ENCODE measurements around the gene PSMD3. TPM values are rescaled to one million over a fixed set of nuclear protein-coding genes. Genes with fewer than 3 reads are reported as not detected.

PSMD3 gene
- total and polyA plus RNA-seq, 9 of the 15 experiments (the other 6 are each of a cell fraction or from before 2014, with no cell fraction given): 2.0 to 251 (median 135) TPM

DNA sequence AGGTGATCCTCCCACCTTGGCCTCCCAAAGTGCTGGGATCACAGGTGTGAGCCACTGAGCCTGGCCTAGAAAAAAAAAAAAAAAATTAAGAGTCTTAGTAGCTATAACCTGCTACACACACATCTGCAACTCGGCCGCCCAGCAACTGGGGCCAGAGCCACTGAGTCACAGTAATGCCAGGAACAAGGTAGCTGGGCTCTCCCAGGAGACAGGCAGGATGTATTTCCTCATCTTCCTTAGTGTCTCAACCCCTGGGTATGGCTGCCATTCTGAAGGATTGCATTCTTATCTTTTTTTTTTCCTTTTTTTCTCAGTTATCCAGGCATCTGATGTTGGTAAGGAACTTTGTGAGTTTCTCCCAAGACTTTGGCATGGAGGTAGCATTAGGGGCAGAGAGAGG is 7.1 kb upstream of the PSMD3 start:
- H3K79me2 ChIP-seq (ENCODE audit: control insufficient read depth, insufficient read depth, low read length): no peaks in the 10 kb centered on the region
- intact Hi-C loops (cut with micrococcal nuclease) (no loop called here), in situ Hi-C loops (cut with MboI) (no loop called here)
- H3K9me1 ChIP-seq (ENCODE audit: control insufficient read depth, insufficient read depth, low read length): no peaks in the 10 kb centered on the region
- H3K4me1 ChIP-seq (replicated peaks in 1 of 2; ENCODE audit: control insufficient read depth in 2 of 2, insufficient read depth in 2 of 2, low read length in 2 of 2): peaks cover 17 to 19% of the 10 kb centered on the region in 2 experiments
- H3K9ac ChIP-seq (ENCODE audit: insufficient read depth in 1 of 2, low read depth in 2 of 2, low read length in 2 of 2): no peak overlapping the region
- no peaks in the 10 kb centered on the region for H4K20me1 ChIP-seq (replicated peaks; ENCODE audit: control insufficient read depth, insufficient read depth, low read length)
- no peak overlapping the region for H3K27ac ChIP-seq (ENCODE audit: extremely low read depth, low read depth, low read length)
- no peak overlapping the region for H3K4me3 ChIP-seq
- no peaks in the 10 kb centered on the region for H3K36me3 ChIP-seq (ENCODE audit: control insufficient read depth, insufficient read depth, low read length)
- ATAC-seq (no peak), DNase-seq (ENCODE audit: extremely low read depth in 1 of 4, low spot score in 3 of 4) (no peak), FAIRE-seq (no peak)
- H3K4me2 ChIP-seq (ENCODE audit: insufficient read depth, low read length): no peak overlapping the region
- TF ChIP-seq RFX5 (IDR thresholded peaks at IDR 0.05; ENCODE audit: low read depth, low read length) (no peak), TBL1XR1 (IDR thresholded peaks at IDR 0.05; ENCODE audit: low read length in 2 of 2) (no peak), FOXA1 (IDR thresholded peaks at IDR 0.05; ENCODE audit: borderline replicate concordance) (no peak), POU5F1 (IDR thresholded peaks at IDR 0.05; ENCODE audit: borderline replicate concordance, low read depth, low read length, partially characterized antibody) (no peak), NFE2 (IDR thresholded peaks at IDR 0.05; ENCODE audit: low read depth) (no peak), ZFP30 (CRISPR knock-in tag; IDR thresholded peaks at IDR 0.05; ENCODE audit: borderline replicate concordance) (no peak), SNRNP70 (optimal IDR thresholded peaks at IDR 0.05; ENCODE audit: low read depth, low read length) (no peak), KLF16 (IDR thresholded peaks at IDR 0.05) (no peak), EHMT2 (IDR thresholded peaks at IDR 0.05) (no peak), HDAC2 (IDR thresholded peaks at IDR 0.05) (no peak), ZFP1 (CRISPR knock-in tag; IDR thresholded peaks at IDR 0.05) (no peak), BRD9 (IDR thresholded peaks at IDR 0.05; ENCODE audit: low read depth, partially characterized antibody) (no peak)
- TF ChIP-seq, protein P1, sequence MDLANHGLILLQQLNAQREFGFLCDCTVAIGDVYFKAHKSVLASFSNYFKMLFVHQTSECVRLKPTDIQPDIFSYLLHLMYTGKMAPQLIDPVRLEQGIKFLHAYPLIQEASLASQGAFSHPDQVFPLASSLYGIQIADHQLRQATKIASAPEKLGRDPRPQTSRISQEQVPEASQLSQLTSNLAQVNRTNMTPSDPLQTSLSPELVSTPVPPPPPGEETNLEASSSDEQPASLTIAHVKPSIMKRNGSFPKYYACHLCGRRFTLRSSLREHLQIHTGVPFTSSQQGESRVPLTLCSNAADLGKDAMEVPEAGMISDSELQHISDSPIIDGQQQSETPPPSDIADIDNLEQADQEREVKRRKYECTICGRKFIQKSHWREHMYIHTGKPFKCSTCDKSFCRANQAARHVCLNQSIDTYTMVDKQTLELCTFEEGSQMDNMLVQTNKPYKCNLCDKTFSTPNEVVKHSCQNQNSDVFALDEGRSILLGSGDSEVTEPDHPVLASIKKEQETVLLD (IDR thresholded peaks at IDR 0.05): no peak
- TF ChIP-seq, protein P2, sequence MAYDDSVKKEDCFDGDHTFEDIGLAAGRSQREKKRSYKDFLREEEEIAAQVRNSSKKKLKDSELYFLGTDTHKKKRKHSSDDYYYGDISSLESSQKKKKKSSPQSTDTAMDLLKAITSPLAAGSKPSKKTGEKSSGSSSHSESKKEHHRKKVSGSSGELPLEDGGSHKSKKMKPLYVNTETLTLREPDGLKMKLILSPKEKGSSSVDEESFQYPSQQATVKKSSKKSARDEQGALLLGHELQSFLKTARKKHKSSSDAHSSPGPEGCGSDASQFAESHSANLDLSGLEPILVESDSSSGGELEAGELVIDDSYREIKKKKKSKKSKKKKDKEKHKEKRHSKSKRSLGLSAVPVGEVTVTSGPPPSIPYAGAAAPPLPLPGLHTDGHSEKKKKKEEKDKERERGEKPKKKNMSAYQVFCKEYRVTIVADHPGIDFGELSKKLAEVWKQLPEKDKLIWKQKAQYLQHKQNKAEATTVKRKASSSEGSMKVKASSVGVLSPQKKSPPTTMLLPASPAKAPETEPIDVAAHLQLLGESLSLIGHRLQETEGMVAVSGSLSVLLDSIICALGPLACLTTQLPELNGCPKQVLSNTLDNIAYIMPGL (CRISPR knock-in tag; IDR thresholded peaks at IDR 0.05): no peak
- TF ChIP-seq, protein P3, sequence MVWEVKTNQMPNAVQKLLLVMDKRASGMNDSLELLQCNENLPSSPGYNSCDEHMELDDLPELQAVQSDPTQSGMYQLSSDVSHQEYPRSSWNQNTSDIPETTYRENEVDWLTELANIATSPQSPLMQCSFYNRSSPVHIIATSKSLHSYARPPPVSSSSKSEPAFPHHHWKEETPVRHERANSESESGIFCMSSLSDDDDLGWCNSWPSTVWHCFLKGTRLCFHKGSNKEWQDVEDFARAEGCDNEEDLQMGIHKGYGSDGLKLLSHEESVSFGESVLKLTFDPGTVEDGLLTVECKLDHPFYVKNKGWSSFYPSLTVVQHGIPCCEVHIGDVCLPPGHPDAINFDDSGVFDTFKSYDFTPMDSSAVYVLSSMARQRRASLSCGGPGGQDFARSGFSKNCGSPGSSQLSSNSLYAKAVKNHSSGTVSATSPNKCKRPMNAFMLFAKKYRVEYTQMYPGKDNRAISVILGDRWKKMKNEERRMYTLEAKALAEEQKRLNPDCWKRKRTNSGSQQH (CRISPR knock-in tag; IDR thresholded peaks at IDR 0.05): no peak
- no TSS peak for BruUV-seq (replicated peaks)
- H3K27me3 ChIP-seq (ENCODE audit: control insufficient read depth in 2 of 2, insufficient read depth in 2 of 2, low read length in 2 of 2): no peaks in the 10 kb centered on the region
- CTCF ChIA-PET (ENCODE audit: low intra/inter-chr PET ratio): interaction anchor here (0.6 kb wide), 2 partner anchors 13 to 57 kb away, joined by 3 read pairs; no protein-coding TSS in a partner anchor
- POLR2A ChIA-PET: interaction anchor here (0.6 to 1.1 kb wide), 2 partner anchors 13 to 302 kb away, joined by 3 to 4 read pairs; no protein-coding TSS in a partner anchor
- H2AFZ ChIP-seq (ENCODE audit: low read depth, low read length): no peak overlapping the region
- no peaks in the 10 kb centered on the region for H3K9me3 ChIP-seq (replicated peaks; ENCODE audit: control insufficient read depth, insufficient read depth, low read depth, low read length)
- 77% methylated on average over 2 of the region's 2 CpGs for WGBS (ENCODE audit: insufficient coverage, low coverage, missing lambda C conversion rate)

Measured in K562 (cell line).